GM10248 (cell line): ENCODE measurements around the gene BCDIN3D.
"Not testable (repeated sequence)": the region's sequence is repeated elsewhere in the genome, so short reads cannot be mapped to it uniquely, and the experiment has no call there.

ENCODE experiments used
- CTCF ChIA-PET: fragments of 300-600 bp; sonication (Branson Sonifier 250); formaldehyde crosslinking; extraction: SDS; loops from one replicate; lab custom pipeline; 2021; ENCODE audit warnings: antibody characterized with exemption; lab: Yijun Ruan, JAX
- POLR2A ChIA-PET: fragments of 350-650 bp; sonication (Branson Sonifier 250); formaldehyde crosslinking; extraction: SDS; loops from one replicate; lab custom pipeline; 2020; ENCODE audit warnings: antibody characterized with exemption; lab: Yijun Ruan, JAX
- DNase-seq: peaks from one replicate; pipeline ENCODE4 v3.0.0; 2012; ENCODE audit errors: extremely low spot score
- TF ChIP-seq, protein P1 (sequence below): IDR thresholded peaks from 2 replicates; pipeline ENCODE4 v1.5.1; 2012; ENCODE audit warnings: mild to moderate bottlenecking, low read depth; ENCODE audit errors: extremely low read depth, missing control alignments, control extremely low read depth

BCDIN3D gene

DNA sequence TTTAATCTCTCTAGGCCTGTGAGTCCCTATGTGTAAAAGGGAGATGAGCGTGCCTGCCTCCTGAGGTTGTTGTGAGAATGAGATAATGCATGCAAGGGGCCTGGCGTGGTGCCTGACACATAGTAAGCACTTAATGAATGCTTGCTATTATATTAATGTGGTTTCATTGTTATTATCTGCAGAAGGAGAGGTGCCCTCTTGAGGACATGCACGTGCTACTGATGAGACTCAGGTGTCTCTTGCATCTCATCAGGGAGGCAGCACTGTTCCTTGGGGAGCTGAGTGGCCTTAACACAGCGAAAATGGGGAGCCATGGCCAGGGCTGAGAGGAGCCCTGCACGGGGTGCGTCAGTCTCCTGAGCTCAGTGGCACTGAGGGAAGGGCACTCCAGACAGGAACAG lies 29.9 kb upstream of the BCDIN3D start:
- no peak for DNase-seq
- POLR2A ChIA-PET: no interaction called here
- TF ChIP-seq, protein P1, sequence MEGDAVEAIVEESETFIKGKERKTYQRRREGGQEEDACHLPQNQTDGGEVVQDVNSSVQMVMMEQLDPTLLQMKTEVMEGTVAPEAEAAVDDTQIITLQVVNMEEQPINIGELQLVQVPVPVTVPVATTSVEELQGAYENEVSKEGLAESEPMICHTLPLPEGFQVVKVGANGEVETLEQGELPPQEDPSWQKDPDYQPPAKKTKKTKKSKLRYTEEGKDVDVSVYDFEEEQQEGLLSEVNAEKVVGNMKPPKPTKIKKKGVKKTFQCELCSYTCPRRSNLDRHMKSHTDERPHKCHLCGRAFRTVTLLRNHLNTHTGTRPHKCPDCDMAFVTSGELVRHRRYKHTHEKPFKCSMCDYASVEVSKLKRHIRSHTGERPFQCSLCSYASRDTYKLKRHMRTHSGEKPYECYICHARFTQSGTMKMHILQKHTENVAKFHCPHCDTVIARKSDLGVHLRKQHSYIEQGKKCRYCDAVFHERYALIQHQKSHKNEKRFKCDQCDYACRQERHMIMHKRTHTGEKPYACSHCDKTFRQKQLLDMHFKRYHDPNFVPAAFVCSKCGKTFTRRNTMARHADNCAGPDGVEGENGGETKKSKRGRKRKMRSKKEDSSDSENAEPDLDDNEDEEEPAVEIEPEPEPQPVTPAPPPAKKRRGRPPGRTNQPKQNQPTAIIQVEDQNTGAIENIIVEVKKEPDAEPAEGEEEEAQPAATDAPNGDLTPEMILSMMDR: no peak
- CTCF ChIA-PET: interaction anchor here (0.9 to 1.5 kb wide), 2 partner anchors 25 to 73 kb away, joined by 3 to 4 read pairs; no protein-coding TSS in a partner anchor

DNA sequence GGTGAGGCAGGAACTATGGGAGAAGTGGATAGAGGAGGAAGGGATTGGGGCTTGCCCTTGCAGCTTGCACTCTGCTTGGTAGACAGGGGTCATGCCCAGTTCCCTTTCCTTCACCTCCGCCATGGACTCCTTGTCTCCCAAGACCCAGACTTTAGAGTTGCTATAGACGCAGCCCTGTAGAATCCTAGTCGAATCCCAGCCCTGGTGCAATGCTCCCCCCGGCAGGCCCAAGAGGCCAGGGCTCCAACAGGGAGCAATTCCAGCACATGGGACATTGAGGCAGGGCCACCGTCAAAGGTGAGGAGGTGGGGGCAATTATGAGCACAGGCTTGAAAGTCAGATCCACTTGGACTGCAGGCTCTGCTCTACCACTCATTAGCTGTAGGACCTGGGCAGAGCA lies 29.5 kb upstream of the BCDIN3D start:
- ChIA-PET POLR2A (no interaction called here), CTCF (interaction anchor here (0.7 to 1.6 kb wide), 4 partner anchors 16 to 95 kb away, joined by 3 to 4 read pairs (median 4); no protein-coding TSS in a partner anchor)
- TF ChIP-seq, protein P1: no peak
- no peak for DNase-seq

DNA sequence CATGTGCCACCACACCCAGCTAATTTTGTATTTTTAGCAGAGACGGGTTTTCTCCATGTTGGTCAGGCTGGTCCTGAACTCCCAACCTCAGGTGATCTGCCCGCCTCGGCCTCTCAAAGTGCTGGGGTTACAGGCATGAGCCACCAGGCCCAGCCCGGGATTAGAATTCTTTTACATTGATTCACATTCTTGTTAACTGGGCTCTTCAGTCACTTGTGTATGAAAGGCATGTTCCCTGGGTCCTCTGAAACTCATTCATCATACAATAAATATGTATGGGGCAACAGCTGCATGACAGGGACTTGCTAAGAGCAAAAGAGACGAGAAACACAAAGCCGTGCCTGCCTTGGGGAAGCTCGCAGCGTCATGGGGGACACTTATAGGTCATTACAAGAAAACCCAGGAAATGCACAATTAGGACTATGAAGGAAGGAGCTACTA lies 28.9 kb upstream of the BCDIN3D start:
- DNase-seq, POLR2A ChIA-PET: not testable (repeated sequence)
- CTCF ChIA-PET: interaction anchor here (0.7 to 1.6 kb wide), 4 partner anchors 15 to 95 kb away, joined by 3 to 4 read pairs (median 4); no protein-coding TSS in a partner anchor

DNA sequence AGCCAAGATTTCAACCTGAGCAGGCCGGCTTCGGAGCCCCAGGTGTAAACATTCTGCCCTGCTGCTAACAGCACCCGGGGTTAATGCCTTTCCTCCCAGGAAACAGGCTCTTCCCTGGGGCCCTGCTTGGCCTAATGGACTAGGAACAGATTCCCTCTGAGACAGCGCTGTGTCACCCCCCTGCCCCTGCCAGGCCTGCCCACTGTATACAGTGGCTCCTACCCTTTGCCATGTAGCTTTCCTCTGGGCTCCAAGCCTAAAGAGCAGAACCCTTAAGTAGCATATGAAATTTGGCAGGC lies 28.3 kb upstream of the BCDIN3D start:
- no peak for DNase-seq
- ChIA-PET CTCF (interaction anchor here (1.6 kb wide), 1 partner anchor 15 kb away, joined by 4 read pairs; no protein-coding TSS in a partner anchor), POLR2A (no interaction called here)
- TF ChIP-seq, protein P1: no peak

DNA sequence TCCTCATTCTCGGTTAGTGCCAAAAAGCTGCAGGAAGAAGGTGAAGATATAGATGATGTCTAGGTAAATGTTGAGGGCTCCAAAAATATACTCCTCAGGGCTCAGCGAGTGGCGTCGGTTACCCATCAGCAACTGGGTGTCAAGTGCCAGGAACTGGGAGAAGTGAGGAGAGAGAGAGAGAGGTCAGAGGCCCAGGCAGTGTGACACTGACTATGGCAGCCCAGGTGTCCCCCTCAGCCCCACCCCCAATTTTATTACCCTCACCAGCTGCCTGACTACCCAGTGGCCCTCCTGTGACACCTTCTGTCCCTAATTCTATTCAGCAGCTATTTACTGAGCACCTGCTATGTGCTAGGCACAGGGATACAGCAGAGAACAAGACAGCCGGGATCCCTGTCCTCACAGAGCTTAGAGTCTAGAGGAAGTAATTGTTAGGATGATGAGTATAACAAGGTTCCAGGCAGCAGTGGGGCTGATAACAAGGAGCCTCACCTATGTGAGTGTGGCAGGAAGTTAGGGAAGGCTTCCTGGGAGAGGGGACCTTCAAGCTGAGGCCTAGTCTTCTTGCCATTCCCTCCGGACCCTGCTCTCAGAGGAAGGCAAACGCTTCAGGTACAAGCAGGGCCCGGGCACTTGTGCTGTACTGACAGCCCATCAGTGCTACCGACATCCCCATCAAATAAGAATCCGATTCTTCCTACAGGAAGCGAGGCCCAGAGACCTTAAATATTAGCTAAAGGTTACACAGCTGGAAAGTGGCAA lies 27.8 kb upstream of the BCDIN3D start:
- ChIA-PET CTCF (interaction anchor here (1.6 to 1.7 kb wide), 2 partner anchors 14 to 96 kb away, joined by 3 to 4 read pairs; no protein-coding TSS in a partner anchor), POLR2A (no interaction called here)
- DNase-seq: no peak
- TF ChIP-seq, protein P1: no peak

DNA sequence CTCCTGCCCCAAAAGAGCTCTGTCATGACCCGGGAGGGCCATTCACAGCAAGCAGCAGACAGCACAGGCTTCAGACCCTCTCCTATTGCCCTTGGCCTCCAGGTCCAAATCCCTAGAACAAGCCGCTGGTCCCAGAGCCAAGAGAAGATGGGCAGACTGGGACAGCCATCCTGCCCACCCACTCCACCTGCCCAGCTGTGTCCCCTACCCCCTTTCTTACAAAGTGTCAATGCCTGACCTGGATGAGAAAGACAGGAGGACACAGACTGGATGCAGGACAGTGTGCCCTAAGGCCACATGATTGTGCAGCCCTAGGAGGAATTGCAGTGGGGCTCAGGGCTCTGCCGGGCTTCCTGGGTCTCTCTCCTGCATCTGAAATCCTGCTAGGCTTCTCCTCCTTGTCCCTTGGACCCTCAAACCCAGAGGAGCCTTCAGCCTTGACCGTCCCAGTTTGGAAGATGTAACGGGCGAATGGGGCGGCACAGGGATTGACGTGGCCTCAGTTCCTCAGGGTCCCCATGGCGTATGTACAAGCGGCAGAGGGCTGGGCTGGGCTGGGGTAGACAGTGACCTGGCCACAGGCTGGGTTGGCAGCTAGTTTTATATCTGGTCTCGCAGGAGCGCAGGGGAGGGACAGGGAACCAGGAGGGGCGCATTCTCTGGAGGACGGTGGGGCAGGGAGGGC lies 27.1 kb upstream of the BCDIN3D start:
- TF ChIP-seq, protein P1: no peak
- ChIA-PET CTCF (interaction anchor here (1.3 to 1.8 kb wide), 5 partner anchors 23 to 97 kb away, joined by 3 to 6 read pairs (median 4); no protein-coding TSS in a partner anchor), POLR2A (interaction anchor here (0.6 kb wide), 1 partner anchor 299 kb away, joined by 3 read pairs; no protein-coding TSS in a partner anchor)
- DNase-seq: no peak
